ENCODE measurements around the gene LAMC1.

The LAMC1 gene

DNA sequence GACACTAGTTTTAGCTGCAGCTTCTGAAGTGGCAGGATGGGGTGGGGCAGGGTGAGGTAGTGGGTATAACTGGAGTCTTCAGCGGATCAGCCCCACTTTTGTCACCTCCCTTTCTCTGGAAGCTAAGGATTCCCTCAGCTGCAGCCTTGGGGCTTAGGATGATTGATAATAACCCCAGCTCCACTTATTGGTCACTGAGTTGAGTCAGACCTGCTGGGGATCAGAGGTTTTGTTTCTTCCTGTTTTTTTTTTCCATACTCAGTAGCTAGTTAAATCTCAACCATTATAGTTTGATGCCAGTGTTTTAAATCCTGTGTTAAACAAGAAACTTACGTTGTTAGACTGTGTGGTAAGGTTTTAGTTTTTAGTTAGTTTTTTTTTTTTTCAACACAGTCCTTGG, 57.2 kb downstream of the LAMC1 start:
- no peak for DNase-seq

DNA sequence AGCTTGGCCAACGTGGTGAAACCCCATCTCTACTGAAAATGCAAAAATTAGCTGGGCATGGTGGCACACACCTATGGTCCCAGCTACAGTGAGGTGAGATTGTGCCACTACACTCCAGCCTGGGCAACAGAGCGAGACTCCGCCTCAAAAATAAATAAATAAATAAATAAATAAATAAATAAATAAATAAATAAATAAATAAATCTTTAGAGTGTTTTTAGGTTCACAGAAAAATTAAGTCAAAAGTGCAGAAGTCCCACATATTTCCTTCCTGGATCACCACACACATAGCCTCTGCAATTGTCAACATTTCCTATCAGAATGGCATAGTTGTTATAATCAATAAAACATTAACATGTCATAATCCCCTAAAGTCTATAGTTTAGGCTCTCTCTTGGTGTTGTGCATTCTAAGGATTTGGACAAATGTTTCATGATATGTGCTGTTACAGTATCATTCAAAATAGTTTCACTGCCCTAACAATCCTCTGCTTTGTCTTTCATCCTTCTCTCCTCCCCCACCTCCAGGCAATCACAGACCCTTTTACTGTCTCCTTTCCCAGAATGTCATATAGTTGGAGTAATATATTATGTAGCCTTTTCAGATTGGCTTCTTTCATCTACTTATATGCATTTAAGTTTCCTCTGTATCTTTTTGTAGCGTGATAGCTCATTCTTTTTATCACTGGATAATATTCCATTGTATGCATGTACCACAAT, 58.3 kb downstream of the LAMC1 start:
- DNase-seq, result no peak

DNA sequence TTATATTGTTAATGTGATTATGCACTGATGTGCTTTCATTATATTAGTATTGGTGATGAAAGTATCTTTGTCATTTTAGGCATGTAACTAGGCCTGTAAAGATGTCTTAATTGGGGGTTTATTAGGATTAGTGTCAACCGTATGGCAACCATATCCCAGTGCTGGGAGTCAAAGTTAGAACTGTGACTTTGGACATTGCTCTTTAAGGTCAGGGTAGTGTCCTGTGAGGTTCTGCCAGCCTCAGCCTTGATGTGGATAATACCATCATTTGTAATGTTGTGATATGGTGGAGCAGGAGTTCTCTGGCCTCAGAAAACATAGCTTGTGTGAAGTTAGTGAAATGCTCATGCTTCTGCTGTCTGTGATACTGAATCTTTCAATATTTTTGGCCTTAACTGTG, 59.4 kb downstream of the LAMC1 start:
- DNase-seq, result no peak

DNA sequence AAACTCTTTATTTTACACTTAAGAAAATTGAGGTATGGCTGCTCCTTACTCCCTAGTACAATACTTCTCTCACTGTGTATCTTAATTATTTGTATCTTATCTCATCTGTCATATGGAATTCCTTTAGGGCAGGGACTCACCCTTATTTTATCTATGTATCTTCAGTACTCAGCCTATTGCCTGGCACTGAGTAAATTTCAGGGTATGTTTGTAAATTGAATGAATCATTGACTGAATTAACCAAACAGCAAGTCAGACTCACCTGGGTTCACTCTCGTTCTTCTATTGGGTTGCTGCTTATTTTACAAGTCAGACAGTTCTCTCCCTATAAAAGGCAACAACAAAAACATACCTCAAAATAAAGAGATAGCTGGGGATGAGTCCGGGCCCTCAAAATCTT, 63.8 kb downstream of the LAMC1 start:
- no peak for DNase-seq

DNA sequence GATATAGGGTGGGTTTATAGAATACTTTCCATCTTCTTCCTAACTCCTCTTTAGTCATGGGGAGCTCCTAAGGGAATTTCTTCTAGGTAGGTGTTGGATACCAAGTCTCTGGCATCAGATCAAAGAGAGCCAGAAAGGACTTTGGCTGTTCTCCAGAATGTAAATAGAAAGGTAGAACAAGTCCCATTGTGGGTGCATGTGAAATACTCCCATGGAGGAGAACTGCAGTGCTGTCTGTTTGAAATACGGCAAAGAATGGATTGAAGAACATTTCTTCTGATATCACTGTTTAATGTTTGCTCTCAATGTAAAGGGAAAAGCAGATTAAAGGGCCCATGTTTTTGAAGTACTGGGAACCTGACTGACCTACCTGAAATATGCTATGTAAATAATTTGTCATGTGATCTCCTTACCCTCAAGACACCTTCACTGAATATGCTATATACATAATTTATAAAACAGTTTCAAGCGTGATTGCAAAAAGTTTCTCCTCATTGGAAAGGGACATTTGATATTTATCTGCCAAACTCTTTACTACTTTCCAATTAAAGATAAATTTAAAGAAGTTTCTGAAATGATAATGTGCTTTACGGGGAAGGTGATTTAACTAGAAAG, 65.9 kb downstream of the LAMC1 start:
- no peak for DNase-seq

DNA sequence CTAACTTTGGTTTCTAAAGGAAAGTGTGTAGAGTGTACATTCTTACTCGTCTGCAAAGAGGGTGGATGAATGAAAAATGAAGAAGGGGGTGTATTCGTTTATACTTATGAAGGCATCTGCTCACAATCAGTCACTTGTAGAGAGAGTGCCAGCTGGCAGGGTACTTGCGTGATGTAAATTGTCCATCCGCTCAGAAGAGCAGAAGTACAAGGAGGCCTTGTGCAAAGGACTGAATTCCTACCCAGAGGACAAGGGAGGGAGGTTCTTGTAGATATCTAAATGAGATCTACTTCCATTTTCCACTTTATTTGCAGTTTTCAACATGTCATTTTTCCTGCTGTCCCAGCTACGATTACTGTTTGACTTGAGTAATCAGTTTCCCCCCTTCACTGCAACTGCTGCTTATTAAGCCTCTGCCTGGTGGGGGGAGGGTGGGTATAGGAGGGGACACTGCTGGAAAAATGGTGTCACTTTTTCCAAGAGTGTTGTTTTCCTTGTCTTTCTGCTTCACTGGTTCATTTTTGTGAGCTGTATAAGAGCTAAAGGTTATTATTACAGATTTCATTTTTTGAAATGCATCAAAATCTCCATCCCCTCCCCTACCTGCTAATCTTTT, 67.3 kb downstream of the LAMC1 start:
- DNase-seq, result no peak

DNA sequence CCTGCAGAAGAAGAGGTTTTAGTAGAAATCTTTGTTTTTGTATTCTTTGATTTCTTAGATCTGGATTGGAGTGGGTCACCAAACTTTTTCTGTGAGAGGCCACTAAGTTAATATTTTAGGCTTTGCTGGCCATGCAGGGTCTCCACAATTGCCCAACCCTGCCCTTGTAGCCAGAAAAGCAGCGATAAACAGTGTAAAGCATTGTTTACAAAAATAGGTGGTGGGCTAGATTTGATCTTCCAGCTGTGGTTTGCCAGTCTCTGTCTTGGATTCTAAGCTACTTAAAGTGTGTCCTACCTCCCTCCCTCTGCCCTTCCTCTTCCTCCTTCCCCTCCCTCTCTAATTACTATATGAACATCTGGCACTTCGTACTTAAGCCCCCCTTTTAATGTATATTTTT, 68.0 kb downstream of the LAMC1 start:
- no peak for DNase-seq

DNA sequence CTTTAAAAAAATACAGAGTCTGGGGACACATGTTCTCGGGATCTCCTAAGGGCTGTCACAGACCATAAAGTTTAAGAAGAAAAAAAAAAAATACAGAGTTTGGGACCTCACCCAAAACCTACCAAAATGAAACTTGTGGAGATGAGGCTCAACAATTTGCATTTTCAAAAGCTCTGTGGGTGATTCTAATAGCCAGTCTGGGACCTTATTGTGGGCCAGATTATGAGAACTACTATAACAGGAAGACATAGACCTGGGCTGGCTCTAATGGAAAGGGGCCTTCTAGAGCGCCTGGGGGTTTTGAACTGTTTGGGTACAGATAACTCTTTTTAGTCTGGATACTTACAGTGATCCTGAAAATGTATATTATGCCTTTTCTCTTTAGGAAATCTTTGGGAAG, 69.1 kb downstream of the LAMC1 start:
- DNase-seq, result no peak

DNA sequence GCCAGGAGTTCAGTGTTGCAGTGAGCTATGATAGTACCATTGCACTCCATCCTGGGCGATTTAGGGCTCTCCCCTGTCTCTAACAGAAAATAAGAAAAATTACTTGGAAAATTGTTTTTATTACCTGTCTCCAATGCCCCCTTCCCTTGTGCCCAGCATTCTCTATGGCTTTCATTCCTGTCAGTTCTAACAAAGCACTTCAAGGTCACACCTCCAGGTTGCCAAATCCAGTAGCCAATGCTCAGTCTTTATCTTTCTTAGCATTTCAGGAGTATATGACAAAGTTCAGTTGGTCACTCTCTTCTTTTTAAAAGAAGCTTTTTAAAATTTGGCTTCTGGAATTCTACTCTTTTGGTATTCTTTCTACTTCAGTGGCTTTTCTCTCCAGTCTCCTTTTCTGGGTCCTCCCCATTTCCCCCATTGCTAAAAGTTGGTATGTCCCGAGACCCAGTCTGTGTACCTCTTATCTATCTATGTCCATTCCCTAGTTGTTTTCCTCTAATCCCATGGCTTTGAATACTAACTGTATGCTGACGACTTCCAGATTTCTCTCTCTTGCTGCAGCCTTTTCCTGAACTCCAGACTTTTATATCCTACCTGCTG, 69.9 kb downstream of the LAMC1 start:
- DNase-seq, result no peak

DNA sequence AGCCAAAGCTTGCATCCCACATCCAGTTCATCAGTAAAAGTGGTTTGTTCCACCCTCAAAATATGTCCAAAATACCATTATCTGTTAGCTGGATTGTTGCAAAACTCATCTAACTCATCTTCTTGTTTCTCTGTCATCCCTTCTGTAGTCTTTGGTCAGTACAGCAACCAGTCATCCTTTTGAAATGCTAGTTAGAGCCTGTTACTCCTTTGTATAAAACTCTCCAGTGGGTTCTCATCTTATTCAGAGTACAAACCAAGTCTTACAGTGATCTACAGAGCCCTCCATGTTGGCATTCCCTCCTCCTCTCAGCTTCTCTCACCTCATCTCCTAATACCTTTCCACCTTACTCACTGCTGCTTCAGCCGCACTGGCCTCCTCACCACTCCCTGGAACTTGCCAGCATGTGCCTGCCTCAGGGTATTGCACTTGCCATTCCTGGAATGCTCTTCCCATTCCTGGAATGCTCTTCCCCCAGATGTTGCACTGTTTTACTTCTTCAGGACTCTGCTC, 70.6 kb downstream of the LAMC1 start:
- DNase-seq, result no peak

DNA sequence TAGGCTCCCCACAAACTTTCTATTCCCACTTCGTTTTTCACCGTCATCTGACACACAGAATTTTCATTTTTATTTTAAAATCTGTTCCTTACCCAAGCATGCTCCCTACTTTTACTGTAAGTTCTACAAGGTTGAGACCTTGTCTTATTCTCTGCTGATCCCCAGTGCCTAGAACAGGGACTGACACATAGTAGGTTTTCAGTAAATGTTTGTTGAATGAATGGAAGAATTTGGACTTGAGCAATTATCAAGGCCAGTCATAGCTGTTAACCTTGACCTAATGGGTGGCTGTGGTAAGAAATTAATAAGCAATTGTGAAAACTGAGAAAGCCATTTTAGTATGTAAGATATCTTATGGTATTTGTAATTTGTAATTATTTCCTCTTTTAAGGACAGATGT, 71.1 kb downstream of the LAMC1 start:
- no peak for DNase-seq

DNA sequence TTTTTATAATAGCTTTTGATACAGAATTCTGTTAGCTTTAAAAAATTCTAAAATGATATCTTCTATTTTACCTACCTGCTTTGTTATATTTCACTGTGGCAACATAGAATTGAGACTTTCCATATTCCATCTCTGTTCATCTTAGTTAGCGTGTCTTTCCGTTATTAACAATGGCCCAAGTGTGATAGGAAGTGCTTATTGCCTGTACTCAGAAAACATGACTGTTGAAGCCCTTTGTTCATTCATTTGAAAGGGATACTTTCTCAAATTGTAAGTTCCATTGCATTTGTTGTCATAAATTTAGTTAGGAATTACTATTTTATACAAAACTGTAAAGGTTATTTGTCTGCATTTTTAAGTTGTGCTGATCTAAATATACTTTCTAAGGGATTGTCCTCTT, 73.1 kb downstream of the LAMC1 start:
- DNase-seq, result no peak

DNA sequence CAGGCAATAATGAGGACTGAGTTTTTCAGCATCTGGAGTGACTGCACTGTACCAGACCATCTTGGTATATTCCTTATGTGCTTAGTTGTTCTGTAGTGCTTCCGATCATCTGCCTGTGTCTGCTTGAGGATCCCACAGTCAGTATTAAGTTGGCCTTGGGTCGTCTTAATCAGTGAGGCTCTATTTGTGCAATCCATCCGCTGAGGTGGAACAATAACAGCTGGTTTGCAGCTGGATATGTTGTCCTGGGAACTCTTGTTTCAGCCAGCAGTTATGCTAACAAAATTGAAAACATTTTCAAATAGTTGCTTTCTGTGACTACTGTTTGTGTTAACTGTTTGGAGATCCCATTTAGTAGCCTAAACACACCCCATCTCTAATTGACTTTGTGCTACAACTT, 73.7 kb downstream of the LAMC1 start:
- DNase-seq, result no peak

DNA sequence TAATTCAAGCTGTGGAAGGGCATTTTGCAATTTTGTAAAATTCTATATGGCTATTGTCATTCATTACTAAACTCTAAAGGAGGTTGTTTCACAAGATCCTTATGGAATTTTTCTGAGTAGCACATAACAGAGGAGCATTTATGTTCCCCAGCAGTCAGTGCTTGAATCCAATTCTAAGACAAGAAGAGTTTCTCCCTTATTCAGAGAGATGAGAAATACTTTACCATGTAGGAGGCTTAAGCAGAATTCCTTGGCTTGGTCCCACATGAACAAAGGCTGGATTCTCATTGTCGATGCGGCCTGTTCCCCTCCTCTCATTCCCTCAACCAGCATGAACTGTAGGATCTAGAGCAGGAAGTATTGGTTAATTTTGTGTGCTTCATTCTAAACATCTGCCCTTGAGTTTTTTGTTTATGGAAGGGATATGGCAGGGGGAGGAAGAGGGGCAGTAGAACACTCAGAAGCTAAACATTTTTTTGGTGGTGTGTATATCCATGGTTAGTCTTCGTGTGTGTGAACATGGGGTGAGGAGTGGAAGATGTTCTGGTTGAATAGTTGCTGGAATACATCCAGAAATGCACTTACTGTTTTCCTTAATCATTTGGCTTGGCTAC, 74.3 kb downstream of the LAMC1 start:
- DNase-seq, result no peak

DNA sequence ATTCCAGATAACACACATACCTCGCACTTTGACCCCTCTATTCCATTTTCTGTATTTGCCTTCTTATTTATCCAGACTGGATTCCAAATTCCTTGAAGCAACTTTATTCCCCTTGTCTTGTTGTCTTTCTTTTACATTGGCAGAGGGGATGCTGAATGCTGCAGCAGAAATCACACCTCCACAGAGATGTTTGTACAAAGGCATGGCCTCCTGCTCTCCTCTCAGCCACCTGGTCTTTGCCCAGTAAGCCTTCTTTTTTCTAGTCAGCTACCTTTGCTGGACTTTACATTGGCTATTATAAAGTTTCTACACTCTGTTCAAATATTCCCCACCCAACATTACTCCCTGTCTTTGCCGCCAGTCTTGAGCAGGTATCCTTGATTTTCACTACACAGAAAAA, 75.1 kb downstream of the LAMC1 start:
- DNase-seq, result no peak

DNA sequence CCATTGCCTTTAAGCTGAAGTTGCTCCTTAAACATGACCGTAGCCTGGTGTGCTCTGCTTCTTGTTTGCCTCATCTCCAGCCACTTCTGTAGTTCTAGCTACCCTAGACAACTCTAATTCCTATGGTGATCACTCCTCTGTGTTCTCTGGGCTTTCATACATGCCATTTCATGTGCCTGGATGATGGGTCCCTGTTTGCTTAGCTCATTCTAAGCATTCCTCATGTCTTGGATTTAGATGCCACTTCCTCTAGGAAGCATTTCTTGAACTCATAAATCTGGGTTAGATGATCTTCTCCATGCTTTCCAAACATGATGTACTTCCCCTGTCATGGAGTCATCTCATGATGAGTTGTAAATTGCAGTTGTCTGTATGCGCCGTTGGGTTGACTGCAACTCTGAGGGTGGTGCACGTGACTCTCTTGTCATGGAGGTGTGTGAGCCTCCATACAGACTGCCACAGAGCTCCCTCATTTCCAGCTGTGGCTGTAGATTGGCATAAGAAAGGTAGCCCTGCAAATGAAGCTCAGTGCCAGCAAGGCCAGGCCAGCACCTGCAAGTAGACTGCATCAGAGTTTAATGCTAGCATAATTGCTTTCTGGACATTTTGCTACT, 77.2 kb downstream of the LAMC1 start:
- no peak for DNase-seq

DNA sequence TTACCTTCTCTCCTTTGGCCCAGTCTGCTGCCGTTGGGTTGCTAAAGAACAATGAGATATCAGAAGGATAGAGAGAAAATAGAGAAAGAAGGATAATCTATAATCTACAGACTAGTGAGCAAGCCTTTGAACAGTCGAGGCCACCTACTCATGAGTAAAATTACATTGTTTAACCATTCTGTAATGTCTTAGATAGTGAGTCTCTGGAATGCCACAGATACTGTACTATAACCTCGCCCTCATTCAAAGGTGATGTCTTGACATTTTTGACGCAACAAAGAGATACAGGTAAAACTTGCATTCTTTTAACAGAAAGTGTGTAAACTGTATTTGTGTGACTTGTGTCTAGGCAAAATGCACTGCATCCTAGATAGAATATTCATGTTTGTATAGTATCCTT, 77.9 kb downstream of the LAMC1 start:
- DNase-seq, result no peak

DNA sequence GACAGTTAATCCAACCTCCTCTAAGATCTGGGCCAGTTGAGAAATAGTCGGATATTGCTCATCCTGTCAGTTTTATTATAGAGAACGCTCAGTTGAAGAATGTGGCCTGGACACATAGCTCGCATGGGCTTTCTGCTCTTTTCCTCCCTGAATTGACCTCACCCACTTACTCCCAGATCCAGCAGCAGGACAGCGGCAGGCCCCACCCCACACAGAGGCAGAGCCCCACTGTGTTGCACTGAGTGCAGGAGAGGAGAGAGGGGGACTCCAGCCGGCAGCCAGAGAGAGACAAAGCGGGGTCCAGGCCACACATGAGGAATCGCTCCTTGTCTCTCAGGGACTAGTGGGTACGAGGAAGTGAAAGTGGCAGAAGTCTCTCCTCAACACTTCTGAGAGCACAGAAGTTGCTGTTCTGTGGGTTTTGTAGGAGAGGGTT, 78.6 kb downstream of the LAMC1 start:
- no peak for DNase-seq

DNA sequence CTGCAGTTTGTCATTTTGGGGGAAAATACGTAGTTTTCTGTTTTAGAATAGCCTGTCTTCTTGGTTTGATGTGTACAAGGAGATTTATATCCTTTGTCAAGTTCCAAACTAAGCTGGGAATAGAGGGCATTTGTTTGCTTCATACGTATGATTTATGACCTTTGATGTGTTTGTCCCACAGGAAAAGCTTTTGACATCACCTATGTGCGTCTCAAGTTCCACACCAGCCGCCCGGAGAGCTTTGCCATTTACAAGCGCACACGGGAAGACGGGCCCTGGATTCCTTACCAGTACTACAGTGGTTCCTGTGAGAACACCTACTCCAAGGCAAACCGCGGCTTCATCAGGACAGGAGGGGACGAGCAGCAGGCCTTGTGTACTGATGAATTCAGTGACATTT, 79.9 kb downstream of the LAMC1 start:
- no peak for DNase-seq

DNA sequence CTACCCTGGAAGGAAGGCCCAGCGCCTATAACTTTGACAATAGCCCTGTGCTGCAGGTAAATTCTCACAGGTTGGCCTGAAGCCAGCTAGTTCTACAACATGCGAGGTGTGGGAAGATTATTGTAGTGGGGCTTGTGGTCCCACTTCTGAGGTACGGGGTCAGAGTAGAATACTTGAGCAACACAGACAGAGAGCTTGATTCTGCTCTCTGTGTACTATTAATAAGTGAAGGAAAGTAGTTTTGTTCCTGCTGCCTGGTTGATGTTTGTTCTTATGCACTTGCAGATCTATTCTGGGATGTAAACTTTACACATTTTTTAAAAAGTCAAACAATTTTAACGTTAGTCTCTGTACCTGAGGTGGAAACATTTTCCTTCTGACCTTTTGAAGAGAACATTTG, 80.4 kb downstream of the LAMC1 start:
- no peak for DNase-seq

DNA sequence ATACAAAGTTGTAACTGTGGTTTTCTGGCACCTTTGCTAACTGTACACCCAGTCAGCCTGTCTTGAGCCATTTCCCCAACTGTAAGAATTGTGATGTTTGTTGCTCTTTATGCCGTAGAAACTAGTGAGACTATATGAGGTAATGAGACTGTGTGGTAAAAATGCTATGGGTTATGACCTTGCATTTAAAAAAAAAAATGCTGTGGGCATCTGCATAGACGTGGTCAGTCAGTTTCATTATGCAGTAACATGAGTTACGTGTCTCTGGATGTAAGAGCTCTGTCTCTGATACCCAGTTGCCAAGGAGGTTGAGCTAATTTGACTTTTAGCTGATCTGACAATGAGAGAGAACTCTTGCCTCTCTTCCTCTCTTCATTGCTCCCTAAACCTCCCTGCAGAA, 82.2 kb downstream of the LAMC1 start:
- DNase-seq, result no peak

DNA sequence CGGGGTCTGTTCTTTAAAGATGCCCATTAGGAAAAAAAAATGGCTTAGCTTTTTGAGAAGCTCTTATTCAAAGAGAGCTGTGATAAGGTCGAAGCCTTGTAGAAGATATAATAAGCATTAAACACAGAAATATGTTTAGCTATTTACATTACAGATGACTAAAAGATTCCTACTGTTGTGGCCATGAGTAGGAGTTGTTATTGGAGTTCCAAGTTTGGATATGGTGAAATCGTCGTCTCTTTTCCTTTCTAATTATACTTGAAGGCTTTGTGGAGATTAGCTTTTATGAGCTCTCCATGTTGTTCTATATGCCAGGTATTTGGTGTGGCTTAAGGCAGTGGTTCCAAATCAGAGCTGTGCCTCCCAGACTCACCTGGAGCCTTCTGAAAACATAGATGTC, 82.9 kb downstream of the LAMC1 start:
- no peak for DNase-seq

DNA sequence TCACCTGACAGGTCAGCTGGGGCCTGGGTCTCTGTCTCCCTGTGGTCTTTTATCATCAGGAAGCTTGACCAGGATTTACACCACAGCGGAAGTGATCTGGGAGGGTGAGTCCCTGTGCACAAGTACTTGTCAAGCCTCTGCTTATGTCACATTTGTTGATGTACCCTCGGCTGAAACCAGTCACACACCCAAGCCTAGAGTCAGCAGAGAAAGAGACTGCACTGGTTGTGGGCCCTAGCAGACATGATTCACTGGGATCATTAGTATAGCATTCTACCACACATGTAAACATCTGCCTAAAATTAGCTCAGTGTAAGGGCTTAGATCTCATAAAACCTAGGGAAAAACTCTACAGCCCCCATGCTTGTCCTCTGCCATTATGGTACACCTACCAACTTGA, 83.5 kb downstream of the LAMC1 start:
- no peak for DNase-seq

Measured in effector CD4-positive, alpha-beta T cell (primary cell).